ENCODE measurements around the gene HBS1L. TPM values are rescaled to one million over a fixed set of nuclear protein-coding genes. Genes with fewer than 3 reads are reported as not detected.

Gene HBS1L
- total and polyA plus RNA-seq, 9 donors = 25.4 to 68.1 (median 55.9) TPM

GRCh38 chr6:135096403-135097130 is 41.9 kb upstream of the HBS1L start:
- 57 to 74% (median 63%) methylated on average over 3 of the region's 3 CpGs for WGBS, 3 donors
- Histone ChIP-seq H3K36me3 (no peaks in the 10 kb centered on the region), H3K4me3 (no peak overlapping the region), H3K27me3 (no peaks in the 10 kb centered on the region), H3K27ac (no peak overlapping the region), H3K4me1 (ENCODE audit: insufficient read depth) (no peaks in the 10 kb centered on the region), H3K9me3 (no peaks in the 10 kb centered on the region)
- intact Hi-C loops (cut with DNase I) = no loop called here
- DNase-seq = no peak
- TF ChIP-seq EP300 (IDR thresholded peaks at IDR 0.05) (no peak), POLR2A (IDR thresholded peaks at IDR 0.05) (no peak), CTCF (IDR thresholded peaks at IDR 0.05) (no peak)

- Histone ChIP-seq H3K4me3 (no peak overlapping the region), H3K9me3 (no peaks in the 10 kb centered on the region), H3K36me3 (no peaks in the 10 kb centered on the region), H3K27ac (no peak overlapping the region), H3K4me1 (ENCODE audit: insufficient read depth) (no peaks in the 10 kb centered on the region), H3K27me3 (no peaks in the 10 kb centered on the region)
- 76 to 80% (median 77%) methylated on average over 3 of the region's 3 CpGs for WGBS, 3 donors
- DNase-seq = no peak
- intact Hi-C loops (cut with DNase I) = no loop called here
- no peak for TF ChIP-seq CTCF (IDR thresholded peaks at IDR 0.05)
- TF ChIP-seq POLR2A (IDR thresholded peaks at IDR 0.05) = no peak
- TF ChIP-seq EP300 (IDR thresholded peaks at IDR 0.05) = no peak
These were observed 41.1 kb upstream of the HBS1L start for GRCh38 chr6:135095716-135096115.

GRCh38 chr6:135094403-135094821 is 39.8 kb upstream of the HBS1L start:
- intact Hi-C loops (cut with DNase I) = no loop called here
- no peak overlapping the region for H3K27ac ChIP-seq
- H3K27me3 ChIP-seq = no peaks in the 10 kb centered on the region
- no peak for DNase-seq
- no peak overlapping the region for H3K4me3 ChIP-seq
- no peaks in the 10 kb centered on the region for H3K36me3 ChIP-seq
- no peaks in the 10 kb centered on the region for H3K4me1 ChIP-seq (ENCODE audit: insufficient read depth)
- WGBS, 3 donors = 81 to 92% (median 91%) methylated on average over 1 of the region's 1 CpG
- no peaks in the 10 kb centered on the region for H3K9me3 ChIP-seq
- TF ChIP-seq CTCF (IDR thresholded peaks at IDR 0.05) (no peak), EP300 (IDR thresholded peaks at IDR 0.05) (no peak), POLR2A (IDR thresholded peaks at IDR 0.05) (no peak)

- no peak for TF ChIP-seq CTCF (IDR thresholded peaks at IDR 0.05)
- TF ChIP-seq POLR2A (IDR thresholded peaks at IDR 0.05) = no peak
- no peak for TF ChIP-seq EP300 (IDR thresholded peaks at IDR 0.05)
- no peaks in the 10 kb centered on the region for H3K27me3 ChIP-seq
- H3K27ac ChIP-seq = no peak overlapping the region
- no peaks in the 10 kb centered on the region for H3K36me3 ChIP-seq
- H3K9me3 ChIP-seq = no peaks in the 10 kb centered on the region
- no peaks in the 10 kb centered on the region for H3K4me1 ChIP-seq (ENCODE audit: insufficient read depth)
- no peak overlapping the region for H3K4me3 ChIP-seq
- no peak for DNase-seq
- 49 to 63% (median 55%) methylated on average over 5 of the region's 5 CpGs for WGBS, 3 donors
- intact Hi-C loops (cut with DNase I) = no loop called here
These were observed 39.0 kb upstream of the HBS1L start for GRCh38 chr6:135093578-135093977.

Data from ovary (tissue), 9 donors.